ENCODE results near the gene TMEM107.

- peak in 1 of 3 donors; percentile 15 for TF ChIP-seq CTCF (IDR thresholded peaks at IDR 0.05)
- TF ChIP-seq POLR2A (IDR thresholded peaks at IDR 0.05), result no peak
Observed at GRCh38 chr17:8221663-8222379, 45.6 kb upstream of the TMEM107 start.

All from lower leg skin (tissue), 3 donors.